AG08395 (cell line): ENCODE measurements around the gene OR1F1.
"Not testable (repeated sequence)": the region's sequence is repeated elsewhere in the genome, so short reads cannot be mapped to it uniquely, and the experiment has no call there.

Source experiments
- DNase-seq: peaks from one replicate; pipeline ENCODE4 v3.0.0; 2012; ENCODE audit warnings: mixed read lengths, low spot score

The OR1F1 gene

GRCh38 chr16:3173892-3174617 is 13.9 kb upstream of the OR1F1 start:
- DNase-seq = no peak

DNA sequence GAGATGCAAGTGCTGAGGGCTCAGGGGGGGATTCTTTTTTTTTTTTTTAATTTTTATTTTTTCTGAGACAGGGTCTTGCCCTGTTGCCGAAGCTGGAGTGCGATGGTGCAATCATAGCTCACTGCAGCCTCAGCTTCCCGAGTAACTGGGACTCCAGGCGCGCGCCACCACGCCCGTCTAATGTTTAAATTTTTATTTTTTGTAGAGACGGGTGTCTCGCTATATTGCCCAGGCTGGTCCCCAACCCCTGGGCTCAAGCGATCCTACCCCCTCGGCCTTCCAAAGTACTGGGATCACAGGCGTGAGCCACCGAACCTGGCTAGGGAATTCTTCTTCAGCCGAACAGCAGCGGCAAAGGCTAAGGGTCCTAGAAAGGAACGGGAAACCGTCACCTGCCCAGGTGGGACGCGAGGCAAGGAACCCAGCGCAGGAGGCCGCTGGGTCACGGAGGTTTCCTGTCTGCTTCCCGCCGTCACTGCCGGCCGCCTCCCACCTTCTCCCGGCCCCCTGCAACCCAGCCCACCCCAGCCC is 13.3 kb upstream of the OR1F1 start:
- DNase-seq = no peak

- DNase-seq = no peak
These were observed 12.6 kb upstream of the OR1F1 start for GRCh38 chr16:3175157-3176093.

- DNase-seq = no peak
These were observed 8.4 kb upstream of the OR1F1 start for GRCh38 chr16:3179651-3180050.

DNA sequence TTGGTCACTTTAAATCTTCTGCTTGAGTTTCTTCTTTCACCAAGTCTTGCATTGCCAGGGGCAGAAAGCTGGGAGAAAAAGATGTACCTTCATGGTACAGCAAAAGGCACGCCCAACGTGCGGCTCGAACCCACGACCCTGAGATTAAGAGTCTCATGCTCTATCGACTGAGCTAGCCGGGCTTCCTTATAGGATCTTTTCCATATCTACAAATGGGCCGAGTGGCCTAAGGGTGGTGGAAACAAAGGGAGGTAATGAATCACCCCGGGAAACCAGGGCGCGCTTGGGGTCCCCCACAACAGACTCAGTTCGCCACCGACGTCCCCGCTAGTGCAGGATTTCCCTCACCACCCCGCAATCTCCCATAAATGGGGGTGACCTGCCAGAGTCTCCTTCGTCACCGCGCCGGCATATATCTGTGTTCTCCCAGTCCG is 7.5 kb upstream of the OR1F1 start:
- no peak for DNase-seq

DNA sequence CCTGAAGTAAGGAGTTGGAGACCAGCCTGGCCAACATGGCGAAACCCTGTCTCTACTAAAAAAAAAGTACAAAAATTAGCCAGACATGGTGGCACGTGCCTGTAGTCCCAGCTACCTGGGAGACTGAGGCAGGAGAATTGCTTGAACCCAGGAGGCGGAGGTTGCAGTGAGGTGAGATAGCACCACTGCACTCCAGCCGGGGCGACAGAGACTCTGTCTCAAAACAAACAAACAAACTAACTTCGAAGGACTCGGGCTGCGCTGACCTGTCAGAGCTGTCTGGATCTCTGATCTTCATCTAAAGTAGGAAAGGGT is 5.8 kb upstream of the OR1F1 start:
- DNase-seq = not testable (repeated sequence)

GRCh38 chr16:3182608-3183444 is 5.2 kb upstream of the OR1F1 start:
- peak; percentile 72 for DNase-seq

DNA sequence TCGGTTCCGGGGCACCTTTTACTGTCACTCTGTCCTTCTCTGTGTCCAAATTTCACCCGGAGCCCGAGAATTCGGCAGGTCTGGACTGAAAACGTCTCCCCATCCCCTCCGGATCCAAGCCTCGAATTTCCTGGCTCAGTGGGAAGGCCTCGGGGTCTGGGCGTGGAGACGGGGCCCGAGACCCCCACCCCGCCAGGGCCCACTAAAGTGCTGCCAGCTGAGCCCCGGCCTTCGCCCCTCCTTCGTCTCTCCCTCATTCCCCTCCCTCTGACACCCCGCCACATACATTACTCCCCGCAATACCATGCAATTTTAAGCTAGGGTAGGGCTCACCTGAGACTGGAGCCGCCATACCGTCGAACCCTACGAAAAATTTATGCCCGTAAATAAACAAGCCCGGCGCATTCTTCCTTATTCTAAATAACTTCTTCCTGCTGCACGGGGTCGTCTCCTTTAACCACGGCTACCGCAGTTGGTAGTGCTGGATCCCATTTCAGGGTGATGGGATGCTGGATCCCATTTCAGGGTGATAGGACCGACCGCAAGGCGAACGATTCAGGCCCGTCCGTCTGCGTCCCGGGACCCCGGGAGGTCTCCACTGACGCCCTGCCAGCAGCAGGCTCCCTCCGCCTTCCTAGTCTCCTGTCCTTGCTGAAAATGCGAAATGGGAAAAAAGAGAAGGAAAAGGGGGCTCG is 4.4 kb upstream of the OR1F1 start:
- no peak for DNase-seq

- DNase-seq = no peak
These were observed 886 bp upstream of the OR1F1 start for GRCh38 chr16:3186946-3187690.

DNA sequence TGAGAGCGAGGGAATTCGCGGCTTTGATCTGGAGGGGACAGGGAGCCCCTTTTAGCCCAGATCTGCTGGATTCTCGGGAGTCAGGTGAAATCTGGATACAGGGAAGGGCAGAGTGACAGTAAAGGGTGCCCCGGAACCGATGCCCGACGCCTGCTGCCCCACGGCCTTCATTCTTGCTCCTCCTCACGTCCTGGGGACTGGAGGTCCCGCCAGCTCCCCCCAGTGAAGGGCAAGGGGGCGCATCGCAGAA is 596 bp downstream of the OR1F1 start:
- no peak for DNase-seq

- DNase-seq = peak; percentile 48
These were observed 1.2 kb downstream of the OR1F1 start for GRCh38 chr16:3188925-3189825.

- DNase-seq = no peak
These were observed 1.9 kb downstream of the OR1F1 start for GRCh38 chr16:3189869-3190268.

DNA sequence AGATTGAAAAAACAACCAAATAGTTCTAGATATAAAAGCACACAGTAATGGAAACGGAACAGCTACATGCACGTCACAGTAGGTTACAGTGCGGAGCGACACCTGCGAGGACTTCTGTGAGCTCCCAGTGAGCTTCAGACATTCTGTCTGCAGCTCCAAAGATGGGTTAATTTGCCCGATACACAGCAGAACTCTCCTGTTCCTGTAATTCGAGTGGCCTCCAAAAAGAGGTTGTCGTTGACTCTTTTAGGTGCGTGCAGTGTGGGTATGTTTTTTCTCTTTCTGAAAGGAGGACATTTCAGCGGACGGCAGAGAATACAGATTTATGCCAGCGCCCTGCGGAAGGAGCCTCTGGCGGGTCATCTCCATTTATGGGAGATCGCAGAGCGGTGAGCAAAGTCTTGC is 2.9 kb downstream of the OR1F1 start:
- DNase-seq = no peak

DNA sequence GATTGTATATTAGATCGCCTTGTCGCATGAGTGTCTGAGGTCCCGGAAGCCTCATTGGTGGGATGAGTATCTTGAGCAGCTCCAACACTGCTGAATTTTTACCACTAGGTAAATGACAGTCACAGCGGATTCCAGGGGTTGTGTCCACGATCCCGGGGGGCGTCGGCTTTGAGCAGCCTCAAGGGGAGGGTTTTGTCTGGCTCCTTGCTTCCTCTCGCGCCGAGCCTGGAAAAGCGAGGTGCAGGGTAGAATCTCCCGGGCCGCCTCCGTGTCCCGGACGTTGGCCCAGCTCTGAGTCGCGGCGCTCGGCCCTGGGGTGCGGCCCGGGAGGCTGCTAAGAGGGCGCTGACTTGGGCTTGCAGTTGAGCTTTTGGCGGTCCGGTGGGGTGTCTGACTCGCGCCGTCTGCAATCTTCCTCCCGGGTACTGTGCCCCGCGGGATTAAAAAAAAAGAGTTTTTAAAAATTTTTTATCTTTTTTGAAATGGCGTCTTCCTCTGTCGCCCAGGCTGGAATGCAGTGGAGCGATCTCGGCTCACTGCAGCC is 4.5 kb downstream of the OR1F1 start:
- DNase-seq = no peak

- DNase-seq = no peak
These were observed 5.5 kb downstream of the OR1F1 start for GRCh38 chr16:3193221-3194212.

DNA sequence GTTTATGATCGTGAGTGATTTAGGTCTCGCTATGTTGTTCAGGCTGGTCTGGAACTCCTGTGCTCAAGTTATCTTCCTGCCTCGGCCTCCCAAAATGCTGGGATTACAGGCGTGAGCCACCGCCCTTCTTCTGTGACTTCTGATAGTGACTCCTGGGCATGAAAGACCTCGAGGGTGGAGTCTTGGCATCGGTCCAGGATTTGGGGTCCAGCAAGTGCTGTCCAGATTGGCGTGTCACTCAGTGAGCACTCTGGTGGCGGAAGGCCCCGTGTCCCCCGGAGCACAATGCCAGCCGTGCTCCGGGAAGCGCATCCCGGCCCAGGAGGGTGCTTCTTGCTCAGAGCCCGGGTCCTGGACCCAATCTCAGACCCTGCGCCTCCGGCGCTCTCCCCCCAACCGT is 6.8 kb downstream of the OR1F1 start:
- no peak for DNase-seq

DNA sequence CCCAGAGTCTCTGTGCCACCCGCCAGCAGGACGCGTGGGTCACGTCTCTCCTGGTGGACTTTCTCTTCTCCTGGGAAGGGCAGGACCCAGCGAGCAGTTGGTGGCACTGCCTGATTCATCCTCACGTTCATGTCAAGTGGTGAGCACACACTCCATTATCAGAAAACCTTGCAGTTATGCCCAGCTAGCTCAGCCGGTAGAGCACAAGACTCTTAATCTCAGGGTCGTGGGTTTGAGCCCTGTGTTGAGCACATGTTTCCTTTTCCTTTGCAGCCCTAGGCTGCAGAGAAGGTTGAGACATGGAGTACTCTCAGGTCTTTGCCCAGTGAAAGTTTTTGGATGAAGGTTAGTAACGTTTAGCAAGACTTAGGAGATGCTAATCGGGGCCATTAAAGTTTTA is 8.0 kb downstream of the OR1F1 start:
- no peak for DNase-seq

GRCh38 chr16:3197694-3198333 is 9.8 kb downstream of the OR1F1 start:
- not testable (repeated sequence) for DNase-seq
